Mucosa of gallbladder (tissue), 1 donor: ENCODE data around the gene KCNQ5. TPM values are rescaled to one million over a fixed set of nuclear protein-coding genes. Genes with fewer than 3 reads are reported as not detected.
"Not testable (repeated sequence)": the region's sequence is repeated elsewhere in the genome, so short reads cannot be mapped to it uniquely, and the experiment has no call there.

Source experiments
- DNase-seq: peaks from one replicate; pipeline ENCODE4 v3.0.0-alpha.2; 2020; ENCODE audit warnings: low spot score
- total RNA-seq: library from RNA; stranded (reverse); gene quantifications from one replicate; pipeline ENCODE4 v1.2.1, GENCODE V29; 2021
- donor health status: DM: no; HTN: no; CAD: no.

Gene KCNQ5
- 2.3 TPM for total RNA-seq

DNA sequence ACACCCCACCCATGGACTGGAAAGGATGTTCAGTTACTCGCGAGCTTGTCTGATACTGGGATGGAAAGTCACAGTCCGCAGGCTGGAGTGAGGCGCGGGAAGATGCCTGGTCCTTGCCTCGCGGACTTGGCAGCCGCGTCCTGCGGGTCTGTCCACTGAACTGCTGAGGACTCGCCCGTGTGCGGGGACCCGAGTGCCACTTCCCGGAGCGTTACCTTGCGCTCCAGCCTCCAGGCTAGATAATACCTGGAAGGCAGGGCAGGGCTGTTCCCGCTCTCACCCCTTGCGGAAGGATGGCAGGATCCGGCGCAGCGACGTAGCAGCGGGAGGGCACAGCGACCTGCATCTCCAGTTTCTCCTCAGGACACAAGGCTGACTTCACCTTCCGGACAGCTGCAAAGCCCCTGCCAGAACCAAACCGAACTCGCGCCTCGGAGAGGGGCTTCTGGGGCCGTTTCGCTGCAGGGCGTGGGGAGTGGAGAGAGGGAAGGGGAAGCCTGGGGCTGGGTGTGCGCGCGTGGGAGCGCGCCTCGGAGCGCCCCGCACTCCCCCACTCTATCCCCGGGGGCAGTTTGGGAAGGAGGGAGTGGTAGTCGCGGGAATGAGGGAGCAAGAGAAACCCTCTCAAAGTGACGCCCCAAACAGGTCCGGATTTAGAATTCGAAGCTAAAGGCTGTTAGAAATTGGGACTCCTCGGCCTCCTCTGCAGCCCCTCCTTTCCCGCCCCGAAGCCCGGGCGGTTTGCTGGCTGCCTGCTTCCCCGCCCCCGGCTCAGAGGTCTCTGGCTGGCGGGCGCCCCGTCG is at the start of gene KCNQ5:
Gene KCNQ5 (plus strand): TSS at position 774 of the 803 bp plus-strand sequence.
- DNase-seq, result no peak

DNA sequence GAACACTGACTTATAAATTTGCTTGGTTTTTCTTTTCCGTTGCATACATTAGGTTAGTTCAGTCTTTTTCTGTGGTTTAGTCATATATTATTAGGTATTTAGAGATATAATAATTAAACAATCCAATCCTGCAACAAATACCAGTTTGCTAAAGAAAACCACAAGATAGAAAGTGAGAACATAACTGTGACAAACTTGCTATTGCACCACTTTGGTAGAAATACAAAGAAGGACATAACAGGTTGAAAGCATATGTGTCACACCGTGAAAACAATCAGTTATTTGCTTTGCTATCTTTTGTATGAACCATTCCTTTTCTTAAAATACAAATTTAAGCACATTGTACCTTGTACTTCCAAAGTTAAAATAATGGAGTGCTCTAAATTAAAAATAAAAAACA is 42.0 kb upstream of the KCNQ5 start:
- DNase-seq, result no peak

DNA sequence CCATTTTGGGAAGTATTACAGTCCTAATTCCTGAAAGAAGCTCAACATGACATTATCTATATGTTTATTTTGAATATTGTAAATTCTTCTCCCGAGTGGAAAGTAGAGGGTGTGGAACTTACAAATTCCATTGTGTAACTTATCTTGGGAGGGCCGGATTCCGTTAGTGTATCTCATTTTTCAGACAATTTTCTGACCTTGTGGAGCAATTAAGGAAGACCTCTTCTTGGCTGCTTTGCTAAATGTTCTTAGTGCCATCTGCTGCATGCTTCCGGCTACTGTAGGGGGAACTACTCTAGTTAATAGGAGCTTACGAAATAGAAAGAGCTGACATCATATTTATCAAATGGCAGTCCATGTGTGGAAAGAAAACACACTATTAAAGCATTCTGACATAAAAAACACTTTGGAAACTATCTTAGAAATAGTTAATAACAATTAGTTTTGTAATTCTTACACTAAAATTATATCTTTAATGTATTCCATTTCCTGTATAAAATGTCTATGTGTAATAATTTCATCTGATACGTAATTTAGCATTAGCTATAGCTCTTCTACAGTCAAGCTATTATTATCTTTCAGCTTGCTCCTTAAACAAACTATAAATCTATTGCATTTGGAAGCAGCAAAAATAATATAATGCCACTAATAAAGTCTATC is 41.5 kb upstream of the KCNQ5 start:
- DNase-seq, result no peak

DNA sequence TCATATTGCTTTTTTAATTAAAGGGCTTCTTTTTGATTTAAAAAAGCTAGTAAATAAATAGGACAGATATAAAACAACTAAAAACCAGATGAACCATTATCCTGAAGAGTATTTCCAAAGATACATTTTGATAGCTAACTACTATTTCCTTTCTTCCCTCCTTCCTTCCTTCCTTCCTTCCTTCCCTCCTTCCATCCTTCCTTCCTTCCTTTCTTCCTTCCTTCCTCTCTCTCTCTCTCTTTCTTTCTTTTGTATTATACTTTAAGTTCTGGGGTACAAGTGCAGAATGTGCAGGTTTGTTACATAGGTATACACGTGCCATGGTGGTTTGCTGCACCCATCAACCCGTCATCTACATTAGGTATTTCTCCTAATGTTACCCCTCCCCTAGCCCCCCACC is 40.9 kb upstream of the KCNQ5 start:
- DNase-seq, result not testable (repeated sequence)

- DNase-seq, result no peak
Observed at GRCh38 chr6:72588155-72588554, 33.7 kb upstream of the KCNQ5 start.

- no peak for DNase-seq
Observed at GRCh38 chr6:72589096-72589495, 32.8 kb upstream of the KCNQ5 start.

DNA sequence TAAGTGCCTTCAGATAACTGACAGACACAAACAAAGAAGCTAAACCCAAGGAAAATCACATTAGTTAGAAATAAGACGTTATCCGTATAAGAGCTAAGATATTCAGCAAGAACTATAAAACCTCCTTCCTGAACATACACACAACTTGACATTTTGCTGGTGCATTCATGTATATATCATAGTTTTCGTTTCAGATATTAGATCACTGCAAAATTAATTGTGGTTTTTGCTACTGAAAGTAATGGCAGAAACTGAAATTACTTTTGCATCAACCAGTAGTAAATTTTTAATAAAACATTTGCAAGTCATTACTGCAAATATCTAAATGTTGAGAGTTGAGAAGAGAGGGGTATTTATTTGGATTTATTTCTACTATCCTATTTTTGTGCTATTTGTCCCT is 26.1 kb upstream of the KCNQ5 start:
- no peak for DNase-seq

DNA sequence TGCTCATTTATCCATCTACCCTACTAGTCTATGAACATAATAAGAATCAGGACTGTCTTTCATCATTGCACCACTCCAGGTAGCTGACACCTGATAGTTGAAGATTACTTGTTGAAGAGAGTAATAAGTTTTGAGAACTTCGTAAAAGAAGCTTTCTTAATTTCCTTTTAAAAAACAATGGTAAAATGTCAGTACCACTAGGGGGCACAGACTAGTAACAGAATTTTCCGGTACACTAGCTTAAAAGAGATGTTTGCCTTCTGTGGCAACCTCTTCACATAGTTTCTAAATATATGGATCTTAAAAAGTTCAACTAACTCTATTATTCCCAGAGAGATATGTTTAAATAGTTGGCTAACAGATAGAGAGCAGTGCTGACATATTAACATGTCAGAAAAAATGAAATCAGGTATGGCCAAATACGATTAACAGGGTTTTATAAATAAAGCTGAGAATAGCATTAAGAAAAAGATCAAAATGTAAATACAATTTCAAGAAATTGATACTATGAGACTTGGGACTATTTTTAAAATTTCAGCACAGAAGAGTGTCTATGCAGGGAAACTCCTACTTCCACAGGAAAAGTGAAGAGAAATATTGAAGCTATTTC is 5.4 kb upstream of the KCNQ5 start:
- DNase-seq, result no peak

GRCh38 chr6:72617721-72618120 is 4.1 kb upstream of the KCNQ5 start:
- no peak for DNase-seq

GRCh38 chr6:72619883-72620696 is 1.8 kb upstream of the KCNQ5 start:
- peak; percentile 15 for DNase-seq

GRCh38 chr6:72620871-72621290 is 983 bp upstream of the KCNQ5 start:
- DNase-seq, result no peak

DNA sequence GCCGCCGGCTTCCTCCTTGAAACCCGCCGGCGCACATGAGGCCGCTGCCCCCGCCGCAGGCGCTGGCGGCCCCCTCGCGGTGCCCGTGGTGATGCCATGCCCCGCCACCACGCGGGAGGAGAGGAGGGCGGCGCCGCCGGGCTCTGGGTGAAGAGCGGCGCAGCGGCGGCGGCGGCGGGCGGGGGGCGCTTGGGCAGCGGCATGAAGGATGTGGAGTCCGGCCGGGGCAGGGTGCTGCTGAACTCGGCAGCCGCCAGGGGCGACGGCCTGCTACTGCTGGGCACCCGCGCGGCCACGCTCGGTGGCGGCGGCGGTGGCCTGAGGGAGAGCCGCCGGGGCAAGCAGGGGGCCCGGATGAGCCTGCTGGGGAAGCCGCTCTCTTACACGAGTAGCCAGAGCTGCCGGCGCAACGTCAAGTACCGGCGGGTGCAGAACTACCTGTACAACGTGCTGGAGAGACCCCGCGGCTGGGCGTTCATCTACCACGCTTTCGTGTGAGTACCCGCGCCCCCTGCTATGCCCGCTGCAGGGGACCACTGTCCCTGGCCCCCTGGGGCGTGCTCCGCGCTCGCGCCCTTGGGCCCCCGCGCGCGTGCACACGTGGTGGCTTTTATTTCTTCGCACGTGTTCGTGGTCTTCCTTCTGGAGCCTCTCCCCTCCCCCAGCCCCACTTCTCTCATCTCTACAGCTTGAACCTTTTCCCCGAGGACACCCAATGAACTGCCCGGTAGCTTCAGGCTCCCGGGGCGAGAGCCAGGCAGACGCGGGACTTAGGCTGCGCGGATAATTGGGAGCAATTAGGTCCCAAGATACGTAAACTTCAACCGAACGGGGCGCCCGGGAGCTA is 453 bp downstream of the KCNQ5 start:
- DNase-seq, result peak; percentile 10

DNA sequence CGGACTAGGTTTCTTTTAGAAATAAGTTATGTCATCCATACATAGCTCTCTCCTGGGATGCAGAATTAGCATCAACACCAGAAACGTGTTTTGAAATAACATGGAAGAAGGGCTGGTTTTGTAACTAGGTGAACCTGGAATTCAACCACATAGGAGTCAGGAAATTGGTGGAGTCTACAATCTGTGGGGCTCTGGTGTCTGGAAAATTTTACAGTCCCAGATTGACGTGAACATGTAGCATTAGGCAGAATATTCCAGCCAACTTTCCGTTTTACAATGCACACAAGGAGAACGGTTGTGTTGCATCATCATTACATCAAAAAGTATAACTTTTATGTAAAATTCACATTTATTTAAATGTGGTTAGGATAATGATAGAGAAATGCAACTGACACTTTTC is 1.9 kb downstream of the KCNQ5 start:
- DNase-seq, result no peak

DNA sequence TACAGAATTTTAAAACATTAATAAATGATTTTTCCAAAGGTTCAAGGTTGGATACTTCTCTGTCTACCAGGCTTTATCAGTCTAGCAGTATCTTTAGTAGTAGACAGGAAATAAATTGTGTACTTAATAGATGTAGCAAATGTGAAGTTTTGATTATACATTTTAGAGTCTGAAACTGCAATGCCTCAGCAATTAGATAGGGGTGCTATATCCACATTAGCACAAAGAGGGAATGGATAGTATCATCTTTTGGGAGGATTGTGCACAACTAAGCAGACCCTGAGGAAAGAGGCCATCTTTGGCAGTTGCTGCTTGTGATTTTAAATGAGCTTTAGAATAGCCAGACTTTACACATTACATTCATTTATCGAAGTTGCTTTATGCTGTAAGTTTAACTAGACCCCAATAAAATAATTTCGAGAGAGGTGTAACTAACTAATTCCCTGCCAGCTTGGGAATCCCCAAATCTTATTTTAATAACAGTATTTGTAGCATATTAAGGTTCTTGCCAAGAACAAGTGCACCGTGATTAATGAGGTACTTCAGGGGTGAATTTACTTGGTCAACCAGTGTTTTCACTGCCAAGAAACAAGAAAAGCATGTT is 2.8 kb downstream of the KCNQ5 start:
- no peak for DNase-seq

GRCh38 chr6:72626126-72626525 is 4.3 kb downstream of the KCNQ5 start:
- DNase-seq, result no peak

DNA sequence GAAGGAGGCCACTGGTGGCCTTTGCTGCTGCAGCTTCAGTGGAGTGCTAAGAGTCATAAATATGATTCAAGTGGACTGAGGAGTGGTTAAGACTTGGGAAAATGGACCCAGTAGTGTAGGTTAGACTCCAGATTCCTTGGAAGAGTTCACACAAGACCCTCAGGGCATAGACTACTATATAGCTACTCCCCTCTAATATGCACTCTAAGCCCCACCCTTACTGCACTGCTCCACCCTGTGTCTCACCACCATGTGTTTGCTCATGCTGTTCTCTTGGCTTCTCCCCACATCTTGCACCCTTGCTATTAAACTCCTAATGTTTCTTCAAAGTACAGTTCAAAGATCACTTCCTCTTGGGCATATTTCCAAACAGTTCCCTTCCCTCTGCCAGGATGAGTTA is 5.7 kb downstream of the KCNQ5 start:
- no peak for DNase-seq

DNA sequence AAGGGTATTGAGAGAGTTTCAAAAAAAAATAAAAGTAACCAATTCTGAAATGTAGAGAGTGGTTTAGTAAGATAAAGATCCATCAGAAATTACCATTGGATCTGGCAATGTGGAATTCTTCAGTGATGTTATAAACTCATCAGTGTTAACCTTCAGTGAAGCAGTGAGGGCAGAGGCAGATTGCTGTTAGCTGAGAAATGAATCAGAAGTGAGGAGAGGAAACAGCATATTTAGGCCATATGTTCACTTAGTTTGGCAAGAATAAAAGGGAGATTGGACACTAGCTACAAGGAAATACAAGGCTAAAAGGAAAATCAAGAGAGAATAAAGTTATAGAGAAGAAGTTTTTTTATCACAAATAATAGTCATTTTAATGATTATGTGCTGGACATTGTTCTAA is 9.6 kb downstream of the KCNQ5 start:
- DNase-seq, result no peak

DNA sequence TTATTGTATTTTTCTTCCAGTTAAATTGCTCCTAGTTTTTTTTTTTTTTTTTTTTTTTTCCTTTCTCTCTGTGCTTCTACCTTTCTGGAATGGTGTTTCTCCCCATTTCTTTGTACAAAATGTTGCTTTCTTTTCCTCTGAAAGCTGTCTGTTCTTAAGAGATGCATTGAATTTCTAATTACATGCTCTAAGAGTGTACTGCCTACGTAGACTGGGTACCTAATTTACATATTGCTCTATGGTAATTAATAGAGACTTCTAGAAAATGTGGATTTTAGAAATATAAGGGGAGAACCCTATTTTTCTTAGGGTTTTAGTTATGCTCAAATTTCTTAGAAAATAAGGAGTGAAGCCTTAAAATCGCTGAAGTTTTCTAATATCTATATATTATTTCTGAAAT is 13.8 kb downstream of the KCNQ5 start:
- DNase-seq, result no peak

DNA sequence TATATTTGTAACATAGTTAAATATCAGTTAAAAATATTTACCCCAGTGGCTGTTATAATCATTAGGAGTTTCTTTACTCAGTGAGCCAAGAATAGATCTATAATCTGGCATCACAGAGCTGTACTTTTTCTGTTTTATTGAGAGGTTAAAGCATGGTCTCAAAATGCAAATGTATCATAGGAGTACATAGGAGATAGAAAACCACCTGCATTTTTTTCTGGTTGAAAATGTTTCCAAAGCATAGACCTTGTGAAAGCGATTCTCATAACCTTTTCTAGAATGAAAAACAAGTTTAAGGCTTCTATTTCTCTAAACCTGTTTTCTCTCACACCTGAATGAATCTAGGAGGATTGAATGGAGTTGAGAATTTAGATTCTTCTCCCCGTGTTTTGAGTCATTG is 14.4 kb downstream of the KCNQ5 start:
- no peak for DNase-seq

GRCh38 chr6:72636786-72637185 is 14.9 kb downstream of the KCNQ5 start:
- no peak for DNase-seq
